DND-41 (cell line): Measurements from ENCODE around the gene TBCD.

Experiments
- ATAC-seq: fragments of 200-7000 bp; cut with Tn5 transposase; 3 replicates; pipeline ENCODE4 v1.9.1; 2021; ENCODE audit warnings: low read depth; ENCODE audit not compliant: insufficient read depth
- DNase-seq: peaks from one replicate; pipeline ENCODE4 v3.0.0-alpha.2; 2020
- H2AFZ ChIP-seq: 2 replicates; pipeline ENCODE4 v1.6.0; 2012; ENCODE audit warnings: low read depth, low read length
- H3K27ac ChIP-seq: 2 replicates; pipeline ENCODE4 v1.5.1; 2012; ENCODE audit warnings: low read length, inconsistent platforms
- H3K27me3 ChIP-seq: fragments of 200-600 bp; sonication (generic); 2 replicates; pipeline ENCODE4 v1.6.0; 2012; ENCODE audit warnings: low read length, mild to moderate bottlenecking, inconsistent platforms; ENCODE audit not compliant: insufficient read depth, poor library complexity
- H3K36me3 ChIP-seq: 2 replicates; pipeline ENCODE4 v1.5.1; 2012; ENCODE audit warnings: low read length, inconsistent platforms; ENCODE audit not compliant: insufficient read depth
- H3K4me1 ChIP-seq: 2 replicates; pipeline ENCODE4 v1.5.1; 2012; ENCODE audit warnings: mild to moderate bottlenecking, low read length; ENCODE audit not compliant: insufficient read depth
- H3K4me2 ChIP-seq: 2 replicates; pipeline ENCODE4 v1.6.0; 2012; ENCODE audit warnings: mild to moderate bottlenecking, moderate library complexity, low read length, inconsistent platforms; ENCODE audit not compliant: insufficient read depth
- H3K4me3 ChIP-seq, 2 experiments: fragments of 200-600 bp in 1 of 2; shearing (Covaris generic) in 1 of 2; 2 replicates each; pipeline ENCODE4 v1.5.1; 2012 to 2016; ENCODE audit warnings: inconsistent platforms in 2 of 2, low read length in 2 of 2, mild to moderate bottlenecking in 2 of 2, low read depth in 1 of 2, moderate library complexity in 1 of 2
- H3K79me2 ChIP-seq: 2 replicates; pipeline ENCODE4 v1.6.0; 2012; ENCODE audit warnings: low read length, inconsistent platforms; ENCODE audit not compliant: insufficient read depth
- H3K9ac ChIP-seq: 2 replicates; pipeline ENCODE4 v1.6.0; 2012; ENCODE audit warnings: low read depth, mild to moderate bottlenecking, inconsistent platforms, low read length, moderate library complexity
- H3K9me3 ChIP-seq: 2 replicates; pipeline ENCODE4 v1.5.1; 2012; ENCODE audit warnings: low read length, moderate library complexity, mild to moderate bottlenecking, inconsistent platforms; ENCODE audit not compliant: insufficient read depth, severe bottlenecking
- H4K20me1 ChIP-seq: 2 replicates; pipeline ENCODE4 v1.6.0; 2012; ENCODE audit warnings: low read length; ENCODE audit not compliant: insufficient read depth
- EZH2 ChIP-seq: IDR thresholded peaks from 3 replicates; pipeline ENCODE4 v1.6.1; 2012; ENCODE audit warnings: borderline replicate concordance, low read depth, mild to moderate bottlenecking, moderate library complexity, low read length, inconsistent platforms; ENCODE audit not compliant: severe bottlenecking
- TF ChIP-seq, protein P1 (sequence below): IDR thresholded peaks from 2 replicates; pipeline ENCODE4 v1.5.1; 2012; ENCODE audit warnings: borderline replicate concordance, low read length, moderate library complexity, mild to moderate bottlenecking; ENCODE audit not compliant: poor library complexity, severe bottlenecking; ENCODE audit errors: extremely low read depth

TBCD gene

DNA sequence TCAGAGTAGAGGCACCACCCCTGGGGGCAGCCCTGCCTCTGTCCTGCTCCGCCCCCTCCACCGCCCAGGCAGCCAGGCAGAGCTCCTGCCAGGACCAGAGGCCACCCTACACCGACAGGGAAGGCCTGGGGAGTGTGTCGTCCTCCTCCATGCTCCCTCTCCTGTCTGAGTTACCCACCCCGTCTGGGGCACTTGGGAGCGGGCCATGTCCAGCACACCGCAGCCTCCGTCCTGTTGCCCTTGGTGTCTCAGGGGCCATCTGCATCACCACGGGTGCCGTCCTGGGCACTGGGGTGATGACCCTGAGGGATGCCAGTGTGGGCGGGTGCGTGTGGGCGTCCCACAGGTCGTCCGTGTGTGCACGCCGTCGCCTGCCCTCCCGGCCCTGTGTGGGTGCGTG, 153.3 kb downstream of the TBCD start:
- H2AFZ ChIP-seq, result no peak overlapping the region
- DNase-seq (no peak), ATAC-seq (no peak)
- no peak overlapping the region for H3K4me3 ChIP-seq
- TF ChIP-seq EZH2, result no peak
- TF ChIP-seq, protein P1, sequence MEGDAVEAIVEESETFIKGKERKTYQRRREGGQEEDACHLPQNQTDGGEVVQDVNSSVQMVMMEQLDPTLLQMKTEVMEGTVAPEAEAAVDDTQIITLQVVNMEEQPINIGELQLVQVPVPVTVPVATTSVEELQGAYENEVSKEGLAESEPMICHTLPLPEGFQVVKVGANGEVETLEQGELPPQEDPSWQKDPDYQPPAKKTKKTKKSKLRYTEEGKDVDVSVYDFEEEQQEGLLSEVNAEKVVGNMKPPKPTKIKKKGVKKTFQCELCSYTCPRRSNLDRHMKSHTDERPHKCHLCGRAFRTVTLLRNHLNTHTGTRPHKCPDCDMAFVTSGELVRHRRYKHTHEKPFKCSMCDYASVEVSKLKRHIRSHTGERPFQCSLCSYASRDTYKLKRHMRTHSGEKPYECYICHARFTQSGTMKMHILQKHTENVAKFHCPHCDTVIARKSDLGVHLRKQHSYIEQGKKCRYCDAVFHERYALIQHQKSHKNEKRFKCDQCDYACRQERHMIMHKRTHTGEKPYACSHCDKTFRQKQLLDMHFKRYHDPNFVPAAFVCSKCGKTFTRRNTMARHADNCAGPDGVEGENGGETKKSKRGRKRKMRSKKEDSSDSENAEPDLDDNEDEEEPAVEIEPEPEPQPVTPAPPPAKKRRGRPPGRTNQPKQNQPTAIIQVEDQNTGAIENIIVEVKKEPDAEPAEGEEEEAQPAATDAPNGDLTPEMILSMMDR, result no peak
- no peak overlapping the region for H3K4me2 ChIP-seq
- H3K36me3 ChIP-seq, result peaks cover 82% of the 10 kb centered on the region
- peaks cover 93% of the 10 kb centered on the region for H3K4me1 ChIP-seq
- peak overlapping the region; percentile 38; the same call in 1 of the 2 replicates for H3K27ac ChIP-seq
- H3K9ac ChIP-seq, result no peak overlapping the region
- no peaks in the 10 kb centered on the region for H3K9me3 ChIP-seq
- H3K79me2 ChIP-seq, result peaks cover 81% of the 10 kb centered on the region
- no peaks in the 10 kb centered on the region for H3K27me3 ChIP-seq
- H4K20me1 ChIP-seq, result peaks cover 3% of the 10 kb centered on the region; the same call in 1 of the 2 replicates

DNA sequence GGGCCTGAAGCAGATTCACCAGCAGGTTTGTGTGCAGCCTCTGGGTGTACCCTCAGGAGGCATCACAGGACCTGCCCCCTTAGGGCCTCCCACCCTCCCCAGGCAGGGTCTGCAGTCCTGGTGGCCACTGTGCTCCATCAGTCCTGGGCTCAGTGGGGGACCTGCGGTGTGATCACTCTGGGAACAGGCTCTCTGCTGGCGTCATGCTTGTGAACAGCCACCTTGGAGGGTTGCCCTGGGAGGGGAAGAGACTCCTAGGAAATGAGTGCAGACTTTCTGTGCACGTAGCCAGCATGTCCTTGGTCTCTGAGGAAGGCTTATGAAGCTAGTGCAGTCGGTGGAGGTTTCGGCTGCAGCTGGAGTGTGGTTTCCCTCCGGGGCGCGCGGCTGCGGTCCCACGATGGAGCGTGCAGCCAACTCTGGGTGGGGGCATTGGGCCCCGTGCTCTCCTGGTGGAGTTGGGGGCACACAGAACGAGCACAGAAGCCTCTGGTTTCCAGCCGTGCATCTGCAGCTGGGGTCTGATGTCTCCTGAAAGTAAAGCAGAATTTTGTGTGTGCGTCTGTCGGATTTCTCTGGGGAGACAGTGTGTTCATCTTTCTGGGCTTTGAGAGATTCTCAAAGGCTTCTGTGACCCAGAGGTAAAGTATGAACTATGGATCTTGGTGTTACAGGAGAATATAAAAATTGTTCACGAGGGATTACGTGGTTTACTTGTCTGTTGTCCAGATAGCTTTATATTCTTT, 156.1 kb downstream of the TBCD start:
- Histone ChIP-seq H3K27me3 (no peaks in the 10 kb centered on the region), H3K4me3 (peak overlapping the region in 1 of 2 experiments; percentile 50; a peak in 2 of 4 replicates), H3K4me2 (peak overlapping the region; percentile 63), H3K36me3 (peaks cover 83% of the 10 kb centered on the region), H2AFZ (no peak overlapping the region), H4K20me1 (peaks cover 3% of the 10 kb centered on the region; the same call in 1 of the 2 replicates), H3K27ac (peak overlapping the region; percentile 86), H3K4me1 (peaks cover 75% of the 10 kb centered on the region), H3K79me2 (peaks cover 81% of the 10 kb centered on the region), H3K9me3 (no peaks in the 10 kb centered on the region), H3K9ac (peak overlapping the region; percentile 55)
- peak; percentile 94 for DNase-seq
- ATAC-seq, result peak; percentile 94
- TF ChIP-seq, protein P1, result no peak
- TF ChIP-seq EZH2, result no peak

DNA sequence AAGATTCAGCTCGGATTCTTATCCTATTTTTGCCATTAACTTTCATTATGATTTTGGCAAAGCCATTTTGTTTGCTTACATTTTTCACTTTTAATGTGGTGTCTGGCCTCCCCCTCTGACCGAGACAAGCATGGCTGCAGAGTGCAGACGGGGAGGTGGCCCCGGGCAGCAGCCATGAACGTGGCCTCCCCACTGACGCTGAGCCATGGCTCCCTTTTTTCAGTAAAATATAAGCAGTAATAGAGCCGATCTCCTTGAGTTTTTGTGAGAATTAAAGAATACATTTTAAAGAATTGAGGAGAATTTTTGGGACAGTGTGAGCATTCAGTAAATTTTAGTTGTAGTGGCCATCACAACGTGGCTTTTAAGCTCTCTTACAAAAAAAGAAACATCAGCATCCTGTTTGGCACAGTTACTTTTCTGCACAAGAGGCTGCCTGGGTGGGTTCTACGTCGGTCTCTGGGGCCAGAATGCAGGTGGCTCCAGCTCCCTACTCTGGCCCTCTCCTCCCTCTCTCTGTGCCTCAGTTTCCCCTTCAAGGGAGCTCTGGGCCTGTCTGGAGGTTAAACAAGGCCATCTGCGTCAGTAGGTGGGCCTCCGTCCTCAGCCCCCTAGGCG, 156.8 kb downstream of the TBCD start:
- DNase-seq, result no peak
- no peak for ATAC-seq
- Histone ChIP-seq H3K4me3 (peak overlapping the region in 1 of 2 experiments; percentile 50; a peak in 2 of 4 replicates), H3K36me3 (peaks cover 83% of the 10 kb centered on the region), H3K9ac (peak overlapping the region; percentile 55), H3K79me2 (peaks cover 82% of the 10 kb centered on the region), H3K4me1 (peaks cover 68% of the 10 kb centered on the region), H3K4me2 (peak overlapping the region; percentile 63), H4K20me1 (peaks cover 4% of the 10 kb centered on the region; the same call in 1 of the 2 replicates), H2AFZ (no peak overlapping the region), H3K27me3 (no peaks in the 10 kb centered on the region), H3K9me3 (no peaks in the 10 kb centered on the region), H3K27ac (peak overlapping the region; percentile 86)
- TF ChIP-seq, protein P1, result no peak
- TF ChIP-seq EZH2, result no peak
